ENCODE results near the gene DDX19B. TPM values are rescaled to one million over a fixed set of nuclear protein-coding genes. Genes with fewer than 3 reads are reported as not detected.
A peak's percentile ranks its signal among the peaks of the same experiment; 100 is the strongest.
"Not testable (repeated sequence)": the region's sequence is repeated elsewhere in the genome, so short reads cannot be mapped to it uniquely, and the experiment has no call there.

Gene DDX19B
- total RNA-seq, 1 experiment from 2014 or later = 38.4 TPM

- no peak for TF ChIP-seq ARID4B (CRISPR knock-in tag; IDR thresholded peaks at IDR 0.05; ENCODE audit: borderline replicate concordance)
- TF ChIP-seq ZNF281 (CRISPR knock-in tag; IDR thresholded peaks at IDR 0.05) = no peak
Measured at GRCh38 chr16:70271696-70272095, 27.3 kb upstream of the DDX19B start (continued).

- Mint-ChIP-seq H3K36me3 (peaks cover 75% of the 10 kb centered on the region), H3K9me3 (peaks cover 4% of the 10 kb centered on the region), H3K27ac (no peak overlapping the region), H3K27me3 (ENCODE audit: low read depth) (no peaks in the 10 kb centered on the region), H3K4me1 (no peaks in the 10 kb centered on the region), H3K4me3 (no peak overlapping the region)
- TF ChIP-seq TCF7 (CRISPR knock-in tag; IDR thresholded peaks at IDR 0.05; ENCODE audit: low read depth) = no peak
- no peak for TF ChIP-seq ZNF671 (CRISPR knock-in tag; IDR thresholded peaks at IDR 0.05)
- no peak for TF ChIP-seq NFATC4 (CRISPR knock-in tag; IDR thresholded peaks at IDR 0.05)
- no peak for TF ChIP-seq HMGA2 (CRISPR knock-in tag; IDR thresholded peaks at IDR 0.05)
- CTCF ChIA-PET = no interaction called here
- POLR2A ChIA-PET = no interaction called here
- DNase-seq (ENCODE audit: low spot score) (no peak), ATAC-seq (no peak)
Measured at GRCh38 chr16:70276392-70276791, 22.6 kb upstream of the DDX19B start.

GRCh38 chr16:70287304-70287971 lies 11.5 kb upstream of the DDX19B start:
- not testable (repeated sequence) for ATAC-seq; DNase-seq (ENCODE audit: low spot score); H3K4me1 Mint-ChIP-seq; H3K9me3 Mint-ChIP-seq; H3K27me3 Mint-ChIP-seq (ENCODE audit: low read depth)
- peak overlapping the region; percentile 53; the same call in 1 of the 2 replicates for H3K27ac Mint-ChIP-seq
- ChIA-PET POLR2A (interaction anchor here (0.6 to 3.4 kb wide), 5 partner anchors 12 to 92 kb away, joined by 3 to 26 read pairs (median 6); partner anchors contain the start of genes DDX19B and EXOSC6), CTCF (interaction anchor here (0.7 to 3.9 kb wide), 3 partner anchors 20 to 60 kb away, joined by 3 to 26 read pairs (median 15); partner anchors contain the start of genes DDX19A and EXOSC6)
- H3K4me3 Mint-ChIP-seq = peak overlapping the region; percentile 94
- H3K36me3 Mint-ChIP-seq = peaks cover 30% of the 10 kb centered on the region
- TF ChIP-seq EMX1 (CRISPR knock-in tag; IDR thresholded peaks at IDR 0.05) = peak; percentile 46; the same call in 1 of the 2 replicates

- Mint-ChIP-seq H3K27me3 (ENCODE audit: low read depth) (no peaks in the 10 kb centered on the region), H3K9me3 (peaks cover 4% of the 10 kb centered on the region), H3K4me3 (peak within 1 kb of the TSS; percentile 94), H3K4me1 (peaks cover 6% of the 10 kb centered on the region; the same call in 1 of the 2 replicates), H3K36me3 (peaks cover 11% of the 10 kb centered on the region), H3K27ac (peak within 1 kb of the TSS; percentile 98)
- ChIA-PET POLR2A (interaction anchor here (0.6 to 3.4 kb wide), 16 partner anchors 10 to 563 kb away, joined by 3 to 26 read pairs (median 4); partner anchors contain the start of genes DDX19B, EXOSC6, FCSK and NQO1), CTCF (interaction anchor here (1.2 to 3.9 kb wide), 2 partner anchors 37 to 57 kb away, joined by 3 to 26 read pairs; partner anchors contain the start of genes DDX19A and EXOSC6)
- ATAC-seq = peak; percentile 99
- peak; percentile 96 for DNase-seq (ENCODE audit: low spot score)
- TF ChIP-seq ZNF532 (CRISPR knock-in tag; IDR thresholded peaks at IDR 0.05; ENCODE audit: borderline replicate concordance) (0 out of 2 replicates have a peak, but pooled peaks have one; percentile 53), ZNF317 (CRISPR knock-in tag; IDR thresholded peaks at IDR 0.05; ENCODE audit: borderline replicate concordance, low read depth) (no peak), HMGA2 (CRISPR knock-in tag; IDR thresholded peaks at IDR 0.05) (no peak), IRF2 (CRISPR knock-in tag; IDR thresholded peaks at IDR 0.05; ENCODE audit: borderline replicate concordance, low read depth) (no peak), CTCF (IDR thresholded peaks at IDR 0.05) (no peak), FOXJ3 (CRISPR knock-in tag; IDR thresholded peaks at IDR 0.05; ENCODE audit: borderline replicate concordance) (no peak)
Measured at GRCh38 chr16:70289229-70290094, 9.5 kb upstream of the DDX19B start, which contains the start of gene AARS1. TSS of gene AARS1 (minus strand) at chr16:70289506. CDS start at chr16:70282763, 6,743 bp downstream.

All from WTC11 (cell line).